GM21619 (cell line): ENCODE results near the gene MTFP1.
"Not testable (repeated sequence)": the region's sequence is repeated elsewhere in the genome, so short reads cannot be mapped to it uniquely, and the experiment has no call there.

Source experiments
- ATAC-seq: cut with Tn5 transposase; IDR thresholded peaks from one replicate; pipeline ENCODE4 v1.9.1; 2021; ENCODE audit not compliant: unreplicated experiment

Gene MTFP1

GRCh38 chr22:30453731-30454510, 28.4 kb downstream of the MTFP1 start:
- ATAC-seq, result no peak

GRCh38 chr22:30455075-30455840, 29.7 kb downstream of the MTFP1 start:
- no peak for ATAC-seq

GRCh38 chr22:30457981-30458380, 32.4 kb downstream of the MTFP1 start:
- ATAC-seq, result no peak

- no peak for ATAC-seq
Observed at GRCh38 chr22:30459181-30460052, 33.8 kb downstream of the MTFP1 start.

- ATAC-seq, result no peak
Observed at GRCh38 chr22:30460147-30460546, 34.6 kb downstream of the MTFP1 start.

GRCh38 chr22:30460555-30460954, 35.0 kb downstream of the MTFP1 start:
- ATAC-seq, result not testable (repeated sequence)

- ATAC-seq, result no peak
Observed at GRCh38 chr22:30469165-30469564, 43.6 kb downstream of the MTFP1 start.

GRCh38 chr22:30470655-30471054, 45.1 kb downstream of the MTFP1 start:
- ATAC-seq, result no peak

GRCh38 chr22:30471616-30472318, 46.2 kb downstream of the MTFP1 start, which contains the start of gene SEC14L3:
Gene SEC14L3 (minus strand): TSS chr22:30472017. CDS start chr22:30471958, 59 bp downstream.
- no peak for ATAC-seq

GRCh38 chr22:30472994-30473720, 47.6 kb downstream of the MTFP1 start:
- ATAC-seq, result no peak

- no peak for ATAC-seq
Observed at GRCh38 chr22:30474121-30474520, 48.6 kb downstream of the MTFP1 start.

- no peak for ATAC-seq
Observed at GRCh38 chr22:30474683-30475424, 49.3 kb downstream of the MTFP1 start.
